HUES64 (cell line): ENCODE data around the gene PPP2R5B.

Experiments used
- H3K27ac ChIP-seq: 2 replicates; pipeline ENCODE4 v1.7.0; 2013; ENCODE audit warnings: low read depth, low read length, inconsistent platforms
- H3K27me3 ChIP-seq: 2 replicates; pipeline ENCODE4 v1.6.1; 2013; ENCODE audit warnings: mild to moderate bottlenecking, low read length; ENCODE audit not compliant: insufficient read depth
- H3K36me3 ChIP-seq: 2 replicates; pipeline ENCODE4 v1.6.1; 2013; ENCODE audit warnings: mild to moderate bottlenecking, low read length; ENCODE audit not compliant: insufficient read depth
- H3K4me1 ChIP-seq: 2 replicates; pipeline ENCODE4 v1.6.1; 2013; ENCODE audit warnings: mild to moderate bottlenecking, low read length, moderate library complexity; ENCODE audit not compliant: insufficient read depth
- H3K4me3 ChIP-seq: 2 replicates; pipeline ENCODE4 v1.5.1; 2013; ENCODE audit warnings: mild to moderate bottlenecking, low read length, moderate library complexity
- H3K9ac ChIP-seq: 2 replicates; pipeline ENCODE4 v1.6.1; 2013; ENCODE audit warnings: mild to moderate bottlenecking, low read depth, low read length
- H3K9me3 ChIP-seq: 2 replicates; pipeline ENCODE4 v1.6.1; 2013; ENCODE audit warnings: low read depth, low read length; ENCODE audit not compliant: insufficient read depth
- WGBS: fragments of 150-250, 120-280 bp; methylation state at CpG from one replicate; pipeline ENCODE4 v1.1.7; 2013; ENCODE audit warnings: missing lambda C conversion rate; 5-methylcytosine and 5-hydroxymethylcytosine counted together

The PPP2R5B gene

DNA sequence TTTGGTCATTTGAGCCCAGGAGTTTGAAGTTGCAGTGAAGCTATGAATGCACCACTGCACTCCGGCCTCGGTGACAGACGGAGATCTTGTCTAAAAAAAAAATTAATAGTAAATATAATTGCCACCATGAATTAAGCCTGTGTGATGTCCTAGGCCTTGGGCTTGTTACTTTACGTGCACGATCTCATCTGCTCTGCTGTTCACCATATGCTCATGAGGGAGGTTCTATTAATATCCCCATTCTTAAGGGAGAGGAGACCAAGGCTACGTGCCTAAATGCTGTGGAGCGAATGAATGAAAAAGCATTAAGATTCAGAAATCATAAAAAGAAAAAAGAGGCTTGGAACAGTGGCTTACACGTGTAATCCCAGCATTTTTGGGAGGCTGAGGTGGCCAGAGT lies 4.9 kb upstream of the PPP2R5B start:
- Histone ChIP-seq H3K9me3 (no peaks in the 10 kb centered on the region), H3K27me3 (no peaks in the 10 kb centered on the region), H3K4me1 (peaks cover 11% of the 10 kb centered on the region; the same call in 1 of the 2 replicates), H3K27ac (no peak overlapping the region), H3K9ac (no peak overlapping the region), H3K4me3 (no peak overlapping the region), H3K36me3 (no peaks in the 10 kb centered on the region)
- whole genome bisulfite sequencing, result 86% methylated on average over 8 of the region's 8 CpGs

DNA sequence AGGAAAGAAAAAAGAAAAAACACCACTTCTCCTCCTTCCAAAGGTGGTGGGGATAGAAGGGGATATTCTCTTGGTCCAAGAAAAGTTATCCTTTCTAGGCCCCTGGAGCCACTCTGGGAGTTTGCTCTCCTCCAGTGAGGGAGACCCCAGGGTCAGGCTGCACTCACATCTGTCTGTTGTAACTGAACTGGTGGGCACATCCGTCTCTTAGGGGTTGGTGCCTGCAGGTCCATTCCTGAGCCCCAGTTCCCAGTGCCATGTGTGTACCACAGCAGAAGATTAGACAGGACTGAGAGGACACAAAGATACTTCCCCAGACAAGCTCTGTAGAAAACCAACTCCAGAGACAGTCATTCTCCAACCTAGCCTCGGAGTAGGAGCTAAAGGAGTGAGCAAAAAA lies 4.4 kb upstream of the PPP2R5B start:
- 87% methylated on average over 2 of the region's 2 CpGs for WGBS
- peaks cover 11% of the 10 kb centered on the region; the same call in 1 of the 2 replicates for H3K4me1 ChIP-seq

DNA sequence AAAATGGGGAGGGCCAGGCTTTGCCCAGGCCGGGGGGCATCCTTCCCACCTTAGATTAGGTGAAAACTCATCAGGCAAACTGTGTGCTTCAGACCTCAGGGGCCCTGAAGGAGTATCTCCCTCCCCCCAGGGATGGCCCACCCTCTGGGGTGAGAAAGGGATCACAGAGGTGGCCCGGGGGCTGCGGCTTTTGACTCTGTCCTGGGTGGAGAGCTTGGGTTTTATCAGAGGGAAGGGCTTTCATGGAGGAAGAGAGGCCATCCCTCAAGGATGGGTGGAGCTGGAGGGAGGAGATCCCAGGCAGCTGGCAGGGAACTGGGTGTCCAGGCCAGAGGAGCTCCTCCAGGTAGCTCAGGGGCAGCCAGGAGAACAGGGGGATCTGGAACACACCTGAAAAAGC lies 3.1 kb upstream of the PPP2R5B start:
- peaks cover 6% of the 10 kb centered on the region; the same call in 1 of the 2 replicates for H3K27me3 ChIP-seq
- H3K4me1 ChIP-seq, result peaks cover 4% of the 10 kb centered on the region; the same call in 1 of the 2 replicates
- H3K36me3 ChIP-seq, result no peaks in the 10 kb centered on the region
- H3K9ac ChIP-seq, result no peak overlapping the region
- no peaks in the 10 kb centered on the region for H3K9me3 ChIP-seq
- no peak overlapping the region for H3K4me3 ChIP-seq
- 81% methylated on average over 2 of the region's 3 CpGs for WGBS
- no peak overlapping the region for H3K27ac ChIP-seq

More for the DNA sequence above, 4.4 kb upstream of the PPP2R5B start:
- H3K36me3 ChIP-seq, result no peaks in the 10 kb centered on the region
- H3K9ac ChIP-seq, result no peak overlapping the region
- no peak overlapping the region for H3K4me3 ChIP-seq
- H3K9me3 ChIP-seq, result no peaks in the 10 kb centered on the region
- H3K27ac ChIP-seq, result no peak overlapping the region
- H3K27me3 ChIP-seq, result peaks cover 3% of the 10 kb centered on the region; the same call in 1 of the 2 replicates

DNA sequence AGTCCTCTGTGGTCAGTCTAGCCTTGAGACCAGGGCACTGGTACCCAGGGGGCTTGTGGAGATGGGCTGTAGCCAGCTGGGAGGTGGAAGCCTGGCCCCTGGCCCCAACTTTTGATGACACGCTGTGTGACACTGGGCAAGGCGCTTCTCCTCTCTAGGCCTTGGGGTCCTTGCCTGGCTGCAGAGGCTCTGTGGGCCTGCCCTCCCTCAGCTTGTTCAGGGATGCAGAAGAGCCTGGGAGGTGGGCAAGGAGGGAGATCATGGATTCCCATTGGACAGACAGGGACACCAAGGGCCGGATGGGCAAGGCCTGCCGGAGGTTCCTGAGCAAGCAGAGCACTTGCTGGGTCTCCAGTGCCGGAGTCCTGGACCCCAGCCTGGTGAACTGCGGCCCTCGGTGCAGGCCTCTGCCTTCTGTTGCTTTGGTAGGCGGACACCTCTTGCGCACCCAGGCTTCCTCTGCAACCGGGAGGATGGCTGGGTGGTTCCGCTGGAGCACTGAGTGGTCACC lies 1.3 kb upstream of the PPP2R5B start:
- 93% methylated on average over 11 of the region's 11 CpGs for WGBS
- H3K27me3 ChIP-seq, result peaks cover 6% of the 10 kb centered on the region; the same call in 1 of the 2 replicates
- no peaks in the 10 kb centered on the region for H3K9me3 ChIP-seq
- no peaks in the 10 kb centered on the region for H3K36me3 ChIP-seq
- no peak overlapping the region for H3K27ac ChIP-seq
- no peak overlapping the region for H3K4me3 ChIP-seq
- no peak overlapping the region for H3K9ac ChIP-seq
- H3K4me1 ChIP-seq, result no peaks in the 10 kb centered on the region

DNA sequence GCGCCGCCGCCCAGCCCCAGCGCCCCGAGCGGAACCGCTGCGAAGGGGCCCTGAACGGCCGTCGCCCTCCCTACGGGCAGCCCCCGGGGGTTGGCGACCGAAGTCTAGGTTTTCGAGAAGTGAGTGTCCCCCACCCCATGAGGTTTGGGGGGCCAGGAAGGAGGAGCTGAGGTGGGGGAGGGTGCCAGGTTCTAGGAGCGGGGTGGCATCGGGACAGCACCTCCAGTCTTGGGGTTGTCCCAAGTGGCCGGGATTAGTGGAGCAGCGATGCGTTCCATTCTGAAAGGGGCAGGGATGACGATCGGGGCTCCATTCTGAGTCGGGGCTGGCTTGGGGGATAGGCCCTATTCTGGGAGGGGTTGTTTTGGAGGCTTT lies 408 bp downstream of the PPP2R5B start:
- Histone ChIP-seq H3K9ac (no peak overlapping the region), H3K4me3 (peak overlapping the region; percentile 63), H3K27ac (no peak overlapping the region), H3K27me3 (peaks cover 6% of the 10 kb centered on the region; the same call in 1 of the 2 replicates), H3K4me1 (no peaks in the 10 kb centered on the region), H3K9me3 (no peaks in the 10 kb centered on the region), H3K36me3 (no peaks in the 10 kb centered on the region)
- WGBS, result 3% methylated on average over 24 of the region's 24 CpGs

DNA sequence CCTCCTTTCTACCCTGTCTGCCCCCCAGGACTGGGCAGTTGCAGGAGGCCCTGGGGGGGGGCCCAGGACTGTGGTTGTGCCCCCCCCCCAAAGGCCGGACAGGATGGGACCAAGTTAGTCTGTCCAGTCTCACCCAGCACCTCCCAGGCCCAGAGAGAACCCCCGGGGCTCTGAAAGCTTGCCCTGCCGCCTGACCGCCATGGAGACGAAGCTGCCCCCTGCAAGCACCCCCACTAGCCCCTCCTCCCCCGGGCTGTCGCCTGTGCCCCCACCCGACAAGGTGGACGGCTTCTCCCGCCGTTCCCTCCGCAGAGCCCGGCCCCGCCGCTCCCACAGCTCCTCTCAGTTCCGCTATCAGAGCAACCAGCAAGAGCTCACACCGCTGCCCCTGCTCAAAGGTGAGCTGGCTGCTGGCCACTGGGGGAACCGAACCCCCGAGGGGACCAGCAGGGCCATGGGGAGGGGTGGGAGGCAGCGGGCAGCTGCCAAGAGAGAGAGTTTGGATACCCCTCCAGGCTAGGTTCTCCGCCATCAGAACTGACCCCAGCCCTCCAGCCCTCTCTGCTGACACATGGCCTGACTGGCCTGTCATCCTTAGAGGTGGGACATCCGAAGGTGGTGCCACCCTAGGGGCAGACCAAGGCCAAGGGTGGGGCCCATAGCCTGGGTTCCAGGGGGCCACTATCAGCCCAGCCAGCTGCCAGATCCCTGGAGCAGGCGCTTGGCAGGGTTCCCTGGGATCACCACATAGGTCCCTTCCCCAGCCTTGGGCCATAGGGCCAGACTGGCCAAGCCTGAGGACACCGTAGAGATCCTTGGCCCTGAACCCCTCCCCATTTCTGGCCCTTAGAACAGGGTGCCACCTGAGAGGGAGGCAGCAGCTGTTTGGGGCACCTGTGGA lies 1.3 kb downstream of the PPP2R5B start:
- Histone ChIP-seq H3K9ac (no peak overlapping the region), H3K4me1 (no peaks in the 10 kb centered on the region), H3K27me3 (peaks cover 6% of the 10 kb centered on the region; the same call in 1 of the 2 replicates), H3K36me3 (no peaks in the 10 kb centered on the region), H3K27ac (no peak overlapping the region), H3K9me3 (no peaks in the 10 kb centered on the region), H3K4me3 (peak overlapping the region; percentile 63)
- 80% methylated on average over 24 of the region's 24 CpGs for WGBS

DNA sequence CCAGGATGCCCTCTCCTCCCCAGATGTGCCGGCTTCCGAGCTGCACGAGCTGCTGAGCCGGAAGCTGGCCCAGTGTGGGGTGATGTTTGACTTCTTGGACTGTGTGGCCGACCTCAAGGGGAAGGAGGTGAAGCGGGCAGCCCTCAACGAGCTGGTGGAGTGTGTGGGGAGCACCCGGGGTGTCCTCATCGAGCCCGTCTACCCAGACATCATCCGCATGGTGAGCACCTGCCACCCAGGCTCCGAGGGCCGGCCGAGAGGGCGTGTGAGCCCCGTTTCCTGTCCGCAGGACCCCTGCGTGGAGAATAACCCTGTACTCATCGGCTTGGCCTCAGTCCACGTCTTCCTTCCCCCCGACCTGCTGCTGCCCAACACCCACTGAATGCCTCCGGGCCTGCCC lies 2.2 kb downstream of the PPP2R5B start:
- no peak overlapping the region for H3K4me3 ChIP-seq
- H3K36me3 ChIP-seq, result peaks cover 4% of the 10 kb centered on the region; the same call in 1 of the 2 replicates
- peaks cover 6% of the 10 kb centered on the region; the same call in 1 of the 2 replicates for H3K27me3 ChIP-seq
- H3K4me1 ChIP-seq, result no peaks in the 10 kb centered on the region
- no peak overlapping the region for H3K9ac ChIP-seq
- no peak overlapping the region for H3K27ac ChIP-seq
- WGBS, result 91% methylated on average over 22 of the region's 22 CpGs
- H3K9me3 ChIP-seq, result no peaks in the 10 kb centered on the region

DNA sequence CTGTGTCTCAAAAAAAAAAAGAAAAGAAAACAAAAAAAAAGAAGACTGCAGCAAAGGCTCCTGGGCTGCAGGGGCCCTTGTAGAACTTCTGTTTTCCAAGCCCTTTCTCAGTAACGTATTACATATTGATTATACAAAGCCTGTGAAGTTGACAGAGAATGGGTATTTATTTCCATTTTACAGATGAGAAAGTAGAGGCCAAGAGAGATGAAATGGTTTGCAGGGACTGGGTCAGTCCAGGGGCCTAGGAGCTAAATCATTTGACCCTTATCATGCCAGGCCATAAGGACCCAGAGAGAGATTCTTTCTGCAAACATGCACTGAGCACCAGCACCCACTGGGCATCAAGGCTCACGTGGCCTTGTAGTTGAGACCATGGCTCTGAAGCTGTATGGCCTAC lies 4.5 kb downstream of the PPP2R5B start:
- Histone ChIP-seq H3K27ac (no peak overlapping the region), H3K9ac (no peak overlapping the region), H3K9me3 (no peaks in the 10 kb centered on the region), H3K27me3 (peaks cover 6% of the 10 kb centered on the region; the same call in 1 of the 2 replicates), H3K4me1 (no peaks in the 10 kb centered on the region), H3K4me3 (no peak overlapping the region), H3K36me3 (peaks cover 4% of the 10 kb centered on the region; the same call in 1 of the 2 replicates)
- 90% methylated on average over 1 of the region's 2 CpGs for WGBS

DNA sequence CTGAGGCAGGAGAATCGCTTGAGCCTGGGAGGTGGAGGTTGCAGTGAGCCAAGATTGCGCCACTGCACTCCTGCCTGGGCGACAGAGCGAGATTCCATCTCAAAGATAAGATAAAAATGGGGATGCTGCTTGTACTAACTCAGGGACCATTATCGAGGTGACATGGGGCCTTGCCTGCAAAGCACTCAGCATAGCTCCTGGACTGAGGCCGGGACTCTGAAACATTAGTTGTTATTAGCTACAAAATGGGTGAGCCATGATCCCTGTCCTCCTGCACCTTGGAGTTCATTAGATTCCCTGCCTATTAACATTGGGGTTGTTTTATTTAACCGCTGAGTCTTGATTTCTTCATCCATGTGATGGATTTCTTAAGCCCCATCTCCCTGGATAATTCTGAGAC lies 5.1 kb downstream of the PPP2R5B start:
- peaks cover 4% of the 10 kb centered on the region; the same call in 1 of the 2 replicates for H3K36me3 ChIP-seq
- no peak overlapping the region for H3K27ac ChIP-seq
- no peak overlapping the region for H3K4me3 ChIP-seq
- peaks cover 6% of the 10 kb centered on the region; the same call in 1 of the 2 replicates for H3K27me3 ChIP-seq
- no peak overlapping the region for H3K9ac ChIP-seq
- H3K4me1 ChIP-seq, result no peaks in the 10 kb centered on the region
- H3K9me3 ChIP-seq, result no peaks in the 10 kb centered on the region
- WGBS, result 97% methylated on average over 7 of the region's 7 CpGs

DNA sequence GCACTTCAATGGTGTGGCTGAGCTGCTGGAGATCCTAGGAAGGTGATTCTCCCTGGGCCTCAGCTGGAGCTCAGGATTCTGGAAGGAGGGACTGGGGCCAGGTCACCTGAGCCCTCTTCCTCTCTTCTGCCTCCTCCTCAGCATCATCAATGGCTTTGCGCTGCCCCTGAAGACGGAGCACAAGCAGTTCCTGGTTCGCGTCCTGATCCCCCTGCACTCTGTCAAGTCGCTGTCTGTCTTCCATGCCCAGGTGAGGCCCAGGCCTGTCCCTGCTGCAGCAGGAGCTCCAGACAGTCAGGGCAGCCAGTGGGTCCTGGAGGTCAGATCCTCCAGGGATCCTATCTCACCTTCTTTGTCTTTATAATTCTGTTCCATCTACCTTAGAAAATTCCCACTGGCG lies 5.9 kb downstream of the PPP2R5B start:
- peaks cover 4% of the 10 kb centered on the region; the same call in 1 of the 2 replicates for H3K36me3 ChIP-seq

DNA sequence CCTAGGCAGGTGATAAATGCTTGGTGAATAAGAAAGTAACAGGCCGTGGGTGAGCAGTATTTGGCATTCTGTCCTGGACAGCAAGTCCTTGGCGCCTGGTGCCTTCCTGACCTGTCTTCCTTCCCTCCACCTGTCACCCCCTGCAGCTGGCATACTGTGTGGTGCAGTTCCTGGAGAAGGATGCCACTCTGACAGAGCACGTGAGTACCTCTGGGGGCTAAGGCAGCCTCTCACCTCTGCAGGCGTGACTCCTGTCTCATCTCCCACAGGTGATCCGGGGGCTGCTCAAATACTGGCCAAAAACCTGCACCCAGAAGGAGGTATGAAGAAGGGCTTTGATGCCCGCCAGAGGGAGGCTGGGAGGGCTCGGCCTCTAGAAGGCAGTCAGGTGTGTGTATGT lies 6.8 kb downstream of the PPP2R5B start:
- Histone ChIP-seq H3K27ac (no peak overlapping the region), H3K4me3 (no peak overlapping the region), H3K4me1 (peaks cover 10% of the 10 kb centered on the region), H3K9ac (no peak overlapping the region), H3K36me3 (peaks cover 4% of the 10 kb centered on the region; the same call in 1 of the 2 replicates), H3K9me3 (no peaks in the 10 kb centered on the region), H3K27me3 (no peaks in the 10 kb centered on the region)
- 93% methylated on average over 6 of the region's 7 CpGs for WGBS

More for the DNA sequence above, 5.9 kb downstream of the PPP2R5B start:
- peaks cover under 1% of the 10 kb centered on the region; the same call in 1 of the 2 replicates for H3K27me3 ChIP-seq
- no peak overlapping the region for H3K9ac ChIP-seq
- 96% methylated on average over 6 of the region's 6 CpGs for WGBS
- 0 out of 2 replicates have a peak, but pooled peaks cover 2% of the 10 kb centered on the region for H3K4me1 ChIP-seq
- H3K4me3 ChIP-seq, result no peak overlapping the region
- no peak overlapping the region for H3K27ac ChIP-seq
- no peaks in the 10 kb centered on the region for H3K9me3 ChIP-seq
